Activated CD4-positive, alpha-beta T cell treated with anti-CD3 and anti-CD28 coated beads, Interleukin-2, amount 50 U/mL, for 1 hour (primary cell): ENCODE results near the gene TGIF1.

Experiments used
- DNase-seq: peaks from one replicate; pipeline ENCODE4 v3.0.0-alpha.2; 2020

The TGIF1 gene

DNA sequence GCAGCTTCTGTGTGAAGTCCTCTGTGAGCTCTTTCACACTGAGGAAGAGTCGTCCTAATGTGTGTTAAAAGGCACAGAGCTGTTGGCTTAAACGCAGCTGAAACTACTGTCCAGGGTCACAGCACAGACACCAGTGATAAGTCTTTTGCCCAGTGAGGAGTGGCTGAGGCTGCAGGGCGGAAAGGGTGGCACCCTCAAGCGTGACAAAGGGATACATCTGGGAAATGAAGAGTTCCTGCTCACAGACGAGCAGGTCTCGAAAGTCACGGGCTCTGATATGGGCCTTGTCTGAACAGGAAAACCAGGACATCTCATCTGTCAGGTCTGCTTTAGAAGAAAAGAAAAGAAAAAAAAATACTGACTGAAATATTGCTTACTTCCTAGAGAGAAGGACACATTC lies 36.5 kb downstream of the TGIF1 start:
- no peak for DNase-seq

- no peak for DNase-seq
Observed at GRCh38 chr18:3489462-3489861, 39.5 kb downstream of the TGIF1 start.

- no peak for DNase-seq
Observed at GRCh38 chr18:3491981-3492555, 42.1 kb downstream of the TGIF1 start.

DNA sequence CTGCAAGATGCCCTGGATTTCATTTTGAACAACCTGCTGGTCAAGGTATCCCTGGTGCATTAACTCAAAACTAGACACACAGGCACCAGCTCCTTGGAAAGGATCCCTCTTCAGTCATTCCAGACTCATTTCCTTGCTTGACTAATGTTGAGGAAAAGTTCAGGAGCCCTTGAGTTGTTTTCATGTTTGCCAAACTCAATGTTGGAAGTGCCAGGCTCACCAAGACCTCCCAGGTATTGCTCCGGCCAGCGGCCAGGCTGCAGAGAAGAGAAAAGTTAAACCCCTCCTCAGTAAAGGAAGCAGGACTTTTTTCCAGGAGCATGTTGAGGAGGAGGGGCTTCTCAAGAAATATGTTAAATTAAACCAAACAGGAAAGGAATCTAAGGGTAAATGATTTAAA lies 42.7 kb downstream of the TGIF1 start:
- no peak for DNase-seq

DNA sequence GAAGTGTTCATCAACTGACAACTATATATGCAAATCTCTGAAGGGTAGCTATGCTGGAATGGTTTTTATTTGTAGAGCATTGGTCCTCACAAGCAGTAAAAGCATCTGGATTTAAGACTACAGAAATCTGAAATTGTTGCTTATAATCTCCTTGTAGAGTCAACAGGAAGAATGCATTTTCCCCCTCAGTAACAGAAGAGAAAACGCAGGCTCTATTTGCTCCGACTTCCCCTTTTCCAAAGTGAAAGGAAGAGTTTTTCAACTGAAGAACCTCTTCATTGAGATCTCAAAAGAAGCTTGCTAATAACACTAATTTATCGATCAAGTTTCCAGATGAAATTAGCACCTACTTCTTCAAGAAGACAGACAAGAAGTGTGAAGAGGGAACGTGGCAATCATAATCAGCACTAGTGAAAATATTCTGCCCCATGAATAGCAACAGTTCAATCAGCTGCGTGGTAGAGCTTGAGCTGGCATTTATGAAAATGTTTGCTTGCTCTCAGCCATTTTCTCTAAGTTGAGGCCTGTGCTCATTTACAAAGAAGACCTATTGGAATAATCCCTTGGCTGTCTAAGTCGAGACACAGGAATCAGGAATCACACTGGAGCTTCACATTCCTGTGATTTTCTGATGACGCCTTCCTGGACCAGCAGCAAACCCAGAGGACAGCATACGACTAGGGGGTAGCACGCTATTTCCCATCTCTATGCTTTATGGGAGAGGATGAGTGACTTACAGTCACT lies 43.7 kb downstream of the TGIF1 start:
- DNase-seq, result no peak

DNA sequence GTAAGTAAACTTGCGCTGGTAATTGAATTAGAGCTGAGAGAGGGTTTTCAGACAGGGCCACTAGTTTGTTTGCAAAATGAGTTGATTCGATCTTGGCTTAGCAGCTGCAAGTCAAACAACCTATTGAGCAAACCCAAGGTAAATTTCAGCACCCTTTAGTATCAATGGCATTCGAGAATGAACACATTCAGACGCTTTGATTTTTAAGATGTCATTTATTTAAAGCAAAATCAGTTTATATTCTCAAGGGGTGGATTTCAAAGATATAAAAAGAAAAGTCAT lies 44.2 kb downstream of the TGIF1 start:
- DNase-seq, result no peak

DNA sequence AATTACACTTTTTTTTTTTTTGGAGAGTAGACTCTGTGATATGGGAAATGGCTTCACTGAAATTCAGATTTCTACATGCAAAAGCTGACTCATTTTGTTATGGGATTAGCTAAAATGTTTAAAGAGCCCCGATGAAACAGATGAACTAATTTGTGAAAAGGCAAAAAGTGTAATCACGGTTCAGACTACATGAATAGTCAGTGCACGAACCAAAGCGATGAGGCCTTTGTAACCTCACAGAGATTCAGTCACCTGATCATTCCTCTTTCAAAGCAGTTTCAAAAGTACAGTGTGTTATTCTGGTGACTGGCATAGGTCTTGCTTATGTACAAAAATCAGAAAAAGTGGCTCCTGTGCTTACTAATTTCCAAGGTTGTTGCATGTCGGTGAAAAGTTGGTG lies 44.6 kb downstream of the TGIF1 start:
- no peak for DNase-seq

- DNase-seq, result no peak
Observed at GRCh38 chr18:3495691-3496430, 45.9 kb downstream of the TGIF1 start.

DNA sequence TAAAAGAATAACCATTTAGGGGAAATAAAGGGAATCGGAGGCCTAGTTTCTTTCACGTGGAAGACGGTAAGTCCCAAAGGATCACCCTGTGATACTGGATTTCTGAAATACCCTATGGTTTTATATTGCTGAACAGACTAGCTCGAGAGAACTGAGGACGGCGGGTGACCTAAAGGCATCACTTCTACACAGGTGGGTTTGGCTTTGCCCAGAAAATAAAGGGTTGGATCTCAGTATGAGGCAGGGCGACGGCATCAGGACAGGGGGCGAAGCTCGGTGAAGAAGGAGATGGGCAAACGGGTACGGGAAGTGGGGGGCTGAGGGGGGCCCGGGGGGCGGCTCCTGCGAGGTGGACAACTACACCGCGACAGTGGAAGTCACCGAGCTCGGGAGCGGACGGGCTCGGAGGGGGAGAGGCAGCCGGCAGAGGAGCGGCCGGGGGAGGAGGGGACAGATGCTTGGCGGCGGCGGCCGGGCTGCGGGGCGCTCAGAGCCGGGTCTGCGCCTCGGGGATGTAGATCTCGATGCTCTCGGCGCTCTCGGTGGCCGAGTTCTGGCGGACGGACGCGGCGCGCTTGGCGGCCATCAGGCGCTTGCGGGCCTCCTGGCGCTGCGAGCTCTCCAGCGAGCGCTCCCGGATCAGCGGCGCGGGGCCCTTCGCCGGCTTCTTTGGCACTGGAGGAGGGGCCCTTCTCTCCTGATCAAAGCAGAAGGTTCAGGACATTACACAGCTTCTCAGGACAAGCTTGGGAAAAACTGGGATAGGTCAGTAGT lies 48.9 kb downstream of the TGIF1 start:
- DNase-seq, result peak; percentile 6

GRCh38 chr18:3499501-3499900 lies 49.5 kb downstream of the TGIF1 start:
- no peak for DNase-seq

DNA sequence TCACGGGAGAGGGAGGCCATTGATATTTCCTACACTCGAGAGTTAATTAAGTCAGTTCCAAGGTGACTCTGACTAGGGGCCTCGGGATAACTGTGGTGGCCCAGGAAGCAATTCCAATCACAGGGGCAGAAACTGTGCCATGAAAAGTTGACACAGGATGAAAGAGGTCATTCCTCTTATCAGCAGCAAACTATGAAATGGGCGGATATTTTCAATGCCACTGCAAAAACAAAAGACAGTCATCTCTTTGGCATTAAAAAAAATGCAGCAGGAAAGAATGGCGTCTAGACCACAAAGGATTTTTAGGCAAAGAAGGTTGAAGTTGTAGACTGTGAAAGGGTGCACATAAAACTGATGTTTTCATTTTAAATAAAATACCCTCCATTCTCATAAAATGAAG lies 50.0 kb downstream of the TGIF1 start:
- no peak for DNase-seq

DNA sequence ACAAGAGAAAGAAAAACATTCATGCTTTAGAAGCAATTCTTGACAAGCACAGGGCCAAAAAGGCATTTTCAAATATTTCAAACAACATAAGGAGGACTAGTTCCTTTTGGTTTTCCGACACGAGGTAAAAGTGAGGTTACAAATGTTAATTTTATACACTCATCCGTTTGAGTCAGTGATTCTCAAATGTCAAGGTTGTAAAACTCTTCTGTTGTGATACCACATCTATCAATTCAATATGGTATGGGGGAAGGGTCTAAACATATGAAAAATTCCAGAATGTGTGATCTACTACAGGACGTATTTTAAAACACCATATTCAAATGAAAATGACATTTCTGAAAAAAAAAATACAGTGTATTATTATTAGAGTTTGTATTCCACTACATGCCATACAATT lies 52.7 kb downstream of the TGIF1 start:
- no peak for DNase-seq

- DNase-seq, result no peak
Observed at GRCh38 chr18:3504637-3505036, 54.7 kb downstream of the TGIF1 start.

- no peak for DNase-seq
Observed at GRCh38 chr18:3508576-3509549, 58.9 kb downstream of the TGIF1 start.
